HG02763 (cell line): Measurements from ENCODE around the gene KREMEN1.
"Not testable (repeated sequence)": the region's sequence is repeated elsewhere in the genome, so short reads cannot be mapped to it uniquely, and the experiment has no call there.

Source experiments
- ATAC-seq: cut with Tn5 transposase; IDR thresholded peaks from one replicate; pipeline ENCODE4 v1.9.1; 2021; ENCODE audit warnings: mild to moderate bottlenecking, moderate library complexity; ENCODE audit not compliant: unreplicated experiment

Gene KREMEN1, protein sequence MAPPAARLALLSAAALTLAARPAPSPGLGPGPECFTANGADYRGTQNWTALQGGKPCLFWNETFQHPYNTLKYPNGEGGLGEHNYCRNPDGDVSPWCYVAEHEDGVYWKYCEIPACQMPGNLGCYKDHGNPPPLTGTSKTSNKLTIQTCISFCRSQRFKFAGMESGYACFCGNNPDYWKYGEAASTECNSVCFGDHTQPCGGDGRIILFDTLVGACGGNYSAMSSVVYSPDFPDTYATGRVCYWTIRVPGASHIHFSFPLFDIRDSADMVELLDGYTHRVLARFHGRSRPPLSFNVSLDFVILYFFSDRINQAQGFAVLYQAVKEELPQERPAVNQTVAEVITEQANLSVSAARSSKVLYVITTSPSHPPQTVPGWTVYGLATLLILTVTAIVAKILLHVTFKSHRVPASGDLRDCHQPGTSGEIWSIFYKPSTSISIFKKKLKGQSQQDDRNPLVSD

DNA sequence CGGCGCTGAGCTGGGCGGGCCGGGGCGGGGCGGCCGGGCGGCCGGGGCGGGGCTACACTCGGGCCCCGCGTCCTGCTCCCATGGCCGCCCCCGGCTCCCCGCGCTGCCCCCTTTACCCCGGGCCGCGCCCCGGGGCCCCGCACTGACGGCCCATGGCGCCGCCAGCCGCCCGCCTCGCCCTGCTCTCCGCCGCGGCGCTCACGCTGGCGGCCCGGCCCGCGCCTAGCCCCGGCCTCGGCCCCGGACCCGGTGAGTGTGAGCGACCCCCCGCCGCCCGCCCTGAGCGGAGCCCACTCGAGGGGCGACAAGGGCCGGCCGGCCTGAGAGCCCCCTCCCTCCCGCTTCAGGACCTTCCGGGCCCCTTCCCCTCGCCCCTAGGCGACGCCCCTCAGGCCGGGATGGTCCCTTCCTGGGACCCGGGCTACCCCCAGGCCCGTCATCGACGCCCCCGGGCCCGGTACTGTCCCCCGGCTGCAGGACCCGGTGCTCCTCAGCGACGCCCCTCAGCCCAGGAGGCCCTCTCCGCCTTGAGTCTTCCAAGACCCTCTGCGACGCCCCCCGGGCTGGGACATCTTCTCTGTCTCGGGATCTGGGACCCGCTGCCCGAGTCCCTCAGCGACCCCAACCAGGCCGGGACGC is at the start of gene KREMEN1:
KREMEN1 (plus strand) TSS at position 57 of the 639 bp plus-strand sequence; CDS start at position 153, 96 bp downstream.
- ATAC-seq: peak; percentile 9

DNA sequence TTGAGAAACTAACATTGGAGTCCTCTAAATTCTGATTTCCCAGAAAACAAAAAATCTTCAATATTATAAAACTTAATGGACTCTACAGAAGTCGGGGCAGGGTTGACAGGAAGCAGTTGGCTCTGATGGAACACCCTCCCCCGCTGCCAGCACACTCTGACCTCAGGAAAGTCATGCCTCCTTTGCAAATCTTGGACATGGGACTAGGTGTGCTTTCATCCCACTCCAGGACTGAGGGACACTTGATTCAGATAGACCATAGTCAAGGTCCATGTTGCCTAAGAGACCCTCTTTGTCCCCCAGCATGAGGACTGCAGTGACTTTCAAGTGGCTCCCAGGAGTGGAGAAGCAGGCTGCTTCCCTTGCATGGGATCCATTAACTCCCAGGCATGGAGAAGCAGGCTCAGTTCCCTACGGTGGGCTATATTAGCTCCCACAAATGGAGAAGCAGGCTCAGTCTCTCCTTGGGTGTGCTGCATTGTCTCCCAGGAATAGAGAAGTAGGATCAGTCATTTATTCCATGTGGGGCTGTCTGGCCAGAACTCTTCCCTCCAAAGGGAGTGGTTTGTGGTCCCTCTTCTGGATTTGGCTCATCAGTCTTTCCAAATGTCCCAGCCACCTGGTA is 49.6 kb upstream of the KREMEN1 start:
- ATAC-seq: no peak

GRCh38 chr22:29026579-29026978 is 46.3 kb upstream of the KREMEN1 start:
- no peak for ATAC-seq

DNA sequence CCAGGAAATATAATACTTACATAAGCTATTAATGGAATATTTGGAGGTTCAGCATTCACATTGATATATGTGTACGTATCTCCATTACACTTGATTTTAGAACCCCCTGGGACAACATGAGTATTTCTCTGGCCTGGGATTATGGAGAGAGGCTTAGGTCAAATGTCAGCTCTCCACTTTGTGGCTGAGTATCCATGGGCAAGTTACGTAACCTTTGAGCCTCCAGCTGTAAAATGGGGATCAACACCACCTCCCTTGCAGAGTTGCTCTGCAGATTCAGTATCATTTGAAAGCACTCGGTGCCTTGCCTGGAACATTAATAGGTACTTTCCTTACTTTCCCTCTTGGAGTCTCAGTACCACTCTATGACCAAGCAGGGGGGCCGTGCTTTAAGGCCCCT is 44.4 kb upstream of the KREMEN1 start:
- no peak for ATAC-seq

DNA sequence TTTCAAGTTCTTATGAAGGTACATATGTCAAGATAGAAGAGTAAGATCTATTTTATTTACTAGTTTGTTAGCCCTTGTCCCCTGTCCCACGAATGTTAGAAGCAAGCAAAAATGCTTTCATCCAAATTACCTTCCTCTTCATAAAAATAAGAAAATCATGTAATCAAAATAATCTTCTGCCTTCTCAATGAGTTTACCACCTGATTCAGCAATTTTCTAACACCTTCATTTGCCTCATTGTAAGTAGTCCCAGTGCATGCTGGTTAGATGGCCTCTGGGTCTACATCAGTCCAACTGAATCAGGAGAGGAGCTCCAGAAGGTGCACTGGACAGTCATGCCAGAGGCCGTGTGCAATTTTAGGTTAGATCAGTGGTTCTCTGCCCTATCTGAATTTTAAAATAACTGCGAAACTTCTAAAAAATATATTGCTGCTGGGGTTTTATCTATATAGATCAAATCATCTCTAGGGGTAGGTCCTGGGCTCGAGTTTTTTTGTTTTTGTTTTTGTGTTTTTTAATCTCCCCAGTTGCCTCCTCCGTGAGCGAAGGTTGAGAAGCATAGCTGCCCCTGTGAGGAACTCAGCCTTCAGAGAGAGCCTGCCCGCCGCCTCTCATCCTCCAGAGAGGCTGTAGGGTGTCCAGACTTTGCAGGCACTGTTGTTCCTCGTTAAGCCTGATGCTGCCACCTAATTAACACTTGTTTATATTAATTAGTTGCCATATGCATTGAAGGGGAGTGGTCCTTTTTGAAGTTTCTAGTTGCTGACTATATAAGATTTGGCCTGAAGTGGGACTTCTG is 43.4 kb upstream of the KREMEN1 start:
- no peak for ATAC-seq

DNA sequence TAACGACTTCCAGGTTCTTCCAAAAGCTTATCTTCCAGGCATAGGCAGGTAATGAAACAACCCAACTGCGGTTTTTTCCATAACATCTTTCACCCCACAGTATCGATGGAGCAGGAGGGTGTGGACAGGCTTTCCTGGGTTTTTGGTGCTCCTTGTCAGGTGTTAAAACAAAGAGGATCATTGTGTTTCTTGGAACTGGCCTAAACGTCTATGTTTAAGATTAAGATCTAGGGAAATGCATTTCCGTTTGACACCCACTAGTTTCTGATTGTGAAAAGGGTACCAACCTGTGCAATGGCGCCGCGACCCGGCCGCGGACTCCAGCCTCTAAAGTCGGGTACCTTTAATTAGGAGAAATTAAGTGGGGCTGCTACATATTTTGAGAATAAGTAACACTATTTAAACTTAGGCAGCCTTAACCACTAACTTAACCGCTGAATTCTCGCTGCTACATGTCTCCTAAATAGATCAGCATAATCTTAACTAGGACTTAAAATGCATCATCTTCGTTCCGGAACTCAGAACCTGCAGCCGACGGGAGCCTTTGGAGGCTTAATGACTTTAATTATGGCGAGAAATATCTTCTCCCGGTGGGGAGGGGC is 42.7 kb upstream of the KREMEN1 start:
- ATAC-seq: no peak

DNA sequence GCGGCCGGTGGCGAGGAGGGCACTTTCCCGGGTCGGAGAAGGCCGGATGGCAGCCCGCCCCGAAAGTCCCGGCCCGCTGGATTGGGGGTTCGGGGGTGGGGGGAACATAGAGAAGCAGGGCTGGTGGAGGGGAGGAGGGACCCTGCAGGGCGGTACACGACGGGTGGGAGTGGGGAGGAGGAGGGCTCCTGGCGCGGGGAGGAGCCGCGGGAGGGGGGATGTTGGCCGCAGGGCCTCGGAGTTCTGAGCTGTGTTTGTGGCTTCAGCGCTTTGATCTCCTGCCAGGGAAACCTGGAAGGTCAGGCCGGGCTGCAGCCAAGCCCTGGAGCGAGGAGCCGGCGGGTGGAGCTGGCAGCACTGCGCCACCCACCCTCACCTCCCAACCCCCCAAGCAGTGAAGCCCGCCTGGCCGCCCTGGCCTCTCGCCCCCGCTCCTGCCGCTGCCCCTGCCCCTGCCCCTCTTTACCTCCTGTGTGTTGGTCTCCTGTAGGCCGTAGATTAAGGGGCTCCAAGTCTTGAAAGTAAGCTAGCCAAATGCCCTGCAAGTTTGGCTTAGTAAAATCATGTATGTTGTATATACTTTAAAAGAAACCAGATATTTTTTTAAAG is 42.1 kb upstream of the KREMEN1 start:
- ATAC-seq: no peak

DNA sequence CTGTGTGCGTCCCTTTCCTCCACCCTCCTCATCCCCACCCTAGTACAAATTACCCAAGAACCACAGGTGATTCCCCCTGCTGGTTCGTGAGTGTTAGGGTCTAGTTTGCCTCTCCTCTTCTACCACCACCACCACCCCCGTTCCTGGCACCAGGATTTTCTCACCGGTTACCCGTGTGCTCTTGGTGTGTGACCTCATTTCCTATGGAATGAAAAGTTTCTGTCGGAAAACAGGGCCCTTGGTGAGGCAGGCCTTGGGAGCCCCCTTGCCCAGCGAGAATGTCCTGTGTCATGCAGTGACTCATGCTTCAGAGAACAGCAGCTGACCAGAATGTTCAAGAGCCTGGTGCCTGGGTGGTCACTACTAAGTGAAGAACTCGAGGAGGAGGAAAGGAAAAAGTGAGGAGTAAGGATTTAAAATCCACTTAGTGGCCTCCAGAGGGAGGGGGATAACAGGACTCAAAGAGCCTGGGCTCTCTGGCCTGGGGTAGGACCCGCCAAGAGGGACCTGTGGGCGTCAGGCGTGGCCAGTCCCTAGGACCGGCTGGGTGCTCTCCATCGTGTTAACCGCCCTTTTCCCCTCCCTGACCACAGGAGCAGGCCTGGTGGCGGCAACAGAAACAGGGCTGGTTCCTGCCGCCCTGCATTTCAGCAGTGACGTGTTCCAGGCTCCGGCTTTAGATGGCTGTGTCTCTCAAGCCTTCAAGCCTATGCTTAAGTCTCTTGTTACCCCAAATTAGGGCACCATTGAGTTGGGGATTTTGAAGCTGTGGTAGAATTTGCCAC is 41.4 kb upstream of the KREMEN1 start:
- ATAC-seq: no peak

- no peak for ATAC-seq
Observed at GRCh38 chr22:29032014-29032475, 40.8 kb upstream of the KREMEN1 start.

- ATAC-seq: no peak
Observed at GRCh38 chr22:29032584-29032983, 40.3 kb upstream of the KREMEN1 start.

DNA sequence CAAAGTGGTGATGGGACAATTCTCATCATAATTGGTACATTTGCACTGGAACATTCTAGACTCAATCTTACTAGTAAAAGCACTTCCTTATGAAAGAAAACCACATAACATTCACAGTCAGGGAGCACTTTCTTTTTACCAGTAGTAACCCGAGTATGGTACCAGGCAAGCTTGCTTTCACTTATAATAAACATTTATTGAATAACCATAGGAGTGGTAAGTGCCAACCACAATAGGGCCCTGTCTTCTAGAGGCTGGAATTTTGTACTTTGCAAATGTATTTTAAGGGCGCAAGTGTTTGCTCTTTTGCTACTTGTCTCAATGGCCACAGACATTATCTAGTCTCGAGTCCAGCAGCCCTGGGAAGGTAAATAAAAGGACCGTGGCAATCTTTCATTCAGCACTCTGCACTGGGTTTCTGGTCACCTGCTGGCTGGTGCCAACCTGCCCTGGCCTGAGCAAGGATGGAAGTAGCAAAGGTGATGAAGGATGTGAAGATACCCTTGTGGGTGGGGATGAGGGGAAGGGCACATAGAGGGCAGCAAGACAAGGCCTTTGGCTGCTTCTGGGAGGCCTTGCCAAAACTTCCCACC is 35.4 kb upstream of the KREMEN1 start:
- ATAC-seq: no peak

DNA sequence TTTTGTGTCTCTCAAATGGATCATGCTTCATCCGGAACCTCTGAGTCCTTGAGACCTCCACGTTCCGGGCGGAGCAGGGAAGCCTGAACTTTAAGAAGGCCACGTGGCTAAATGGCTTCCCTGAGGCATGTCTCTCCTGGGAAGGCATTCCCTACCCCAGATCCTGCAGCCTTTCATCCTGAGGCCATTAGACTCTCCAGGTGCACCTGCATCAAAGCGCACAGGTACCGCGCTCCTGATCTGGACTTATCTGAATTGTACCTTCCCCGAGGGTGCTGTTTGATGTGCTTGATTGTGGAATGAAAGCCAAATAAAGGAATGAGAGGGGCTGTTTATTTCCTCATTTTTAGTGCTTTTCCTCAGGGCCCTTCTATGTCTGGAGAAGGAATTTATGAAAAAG is 33.7 kb upstream of the KREMEN1 start:
- no peak for ATAC-seq

DNA sequence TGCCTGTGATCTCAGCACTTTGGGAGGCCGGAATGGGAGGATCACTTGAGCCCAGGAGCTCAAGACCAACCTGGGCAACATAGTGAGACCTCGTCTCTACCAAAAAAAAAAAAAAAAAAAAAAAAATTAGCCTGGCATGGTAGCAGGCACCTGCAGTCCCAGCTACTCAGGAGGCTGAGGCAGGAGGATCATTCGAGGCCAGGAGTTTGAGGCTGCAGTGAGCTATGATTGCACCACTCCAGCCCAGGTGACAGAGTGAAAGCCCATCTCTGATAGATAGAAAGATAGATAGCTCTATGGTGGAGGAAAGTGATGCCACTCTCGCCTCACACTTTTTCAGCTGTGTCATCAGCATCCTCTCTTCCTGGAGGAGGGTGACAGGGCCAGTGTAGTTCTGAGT is 33.2 kb upstream of the KREMEN1 start:
- ATAC-seq: not testable (repeated sequence)

GRCh38 chr22:29040385-29041275 is 32.2 kb upstream of the KREMEN1 start:
- no peak for ATAC-seq

DNA sequence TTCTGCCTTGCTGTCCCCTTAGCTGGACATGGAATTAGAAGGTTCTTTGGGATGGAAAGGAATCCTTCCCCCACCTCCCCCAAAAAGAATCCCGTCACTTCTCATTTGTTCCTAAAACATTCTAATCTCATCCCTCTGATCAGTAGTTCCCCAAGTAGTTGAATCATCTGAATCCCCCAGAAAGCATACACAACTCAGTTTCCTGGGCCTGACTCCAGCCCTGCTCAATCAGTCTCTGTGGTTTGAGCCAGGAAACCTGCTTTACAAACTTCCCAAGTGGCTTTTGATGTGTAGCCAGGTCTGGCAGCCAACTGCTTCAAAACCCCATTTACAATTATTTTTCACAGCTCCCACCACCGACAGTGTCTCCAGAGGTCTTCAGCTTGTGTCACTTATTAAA is 31.4 kb upstream of the KREMEN1 start:
- ATAC-seq: no peak

DNA sequence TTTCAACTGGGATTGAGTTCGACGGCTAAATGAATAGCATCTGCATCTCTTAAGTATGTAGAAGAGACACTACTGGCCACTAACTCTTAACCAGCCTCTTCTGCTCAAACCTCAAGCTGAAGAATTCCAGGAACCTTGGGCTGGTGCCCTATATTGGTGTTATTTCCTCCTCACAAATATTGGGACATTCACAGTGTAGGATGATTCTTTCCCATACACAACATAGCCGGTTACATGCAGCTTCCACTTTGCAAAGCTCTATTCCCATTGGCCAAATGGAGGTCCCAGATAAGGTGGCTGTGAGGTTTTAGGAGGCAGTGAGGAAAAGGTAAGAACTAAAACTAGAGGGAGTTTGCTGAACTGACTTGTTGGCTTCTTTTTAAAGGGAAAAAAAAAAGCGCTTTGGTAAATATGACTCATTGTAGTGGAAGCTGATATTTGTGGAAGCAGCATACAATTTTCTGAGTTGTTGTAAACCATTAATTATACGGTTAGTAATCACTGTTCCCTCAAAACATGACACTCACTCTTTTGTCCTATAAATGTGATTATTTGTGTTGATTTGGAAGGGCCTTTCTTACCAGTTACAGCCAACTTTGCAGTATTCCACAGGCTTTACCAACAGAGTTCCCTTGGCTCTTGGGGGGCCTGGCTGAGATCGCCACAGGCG is 28.8 kb upstream of the KREMEN1 start:
- ATAC-seq: no peak

GRCh38 chr22:29044657-29045176 is 28.1 kb upstream of the KREMEN1 start:
- ATAC-seq: no peak
